Liver (tissue), 9 donors: ENCODE measurements around the gene WLS. TPM values are rescaled to one million over a fixed set of nuclear protein-coding genes. Genes with fewer than 3 reads are reported as not detected.
A peak's percentile ranks its signal among the peaks of the same experiment; 100 is the strongest.

Experiments used
- DNase-seq: peaks from one replicate; pipeline ENCODE4 v3.0.0-alpha.2; 2017; ENCODE audit warnings: low spot score
- H3K27ac ChIP-seq, 2 donors: one replicate each; pipeline ENCODE4 v1.7.0; 2013; ENCODE audit warnings: inconsistent platforms in 2 of 2, low read length in 2 of 2, control low read depth in 1 of 2, low read depth in 1 of 2, mild to moderate bottlenecking in 1 of 2
- H3K27me3 ChIP-seq, 4 donors: one replicate each; pipeline versions ENCODE4 v1.6.1 to v1.7.0; 2013; ENCODE audit warnings: low read length in 3 of 4, inconsistent platforms in 1 of 4, mild to moderate bottlenecking in 1 of 4, moderate library complexity in 1 of 4; ENCODE audit not compliant: control insufficient read depth in 4 of 4, insufficient read depth in 4 of 4
- H3K36me3 ChIP-seq, 4 donors: one replicate each; pipeline versions ENCODE4 v1.6.1 to v1.7.0; 2013; ENCODE audit warnings: low read length in 3 of 4, mild to moderate bottlenecking in 3 of 4, low read depth in 1 of 4, moderate library complexity in 1 of 4; ENCODE audit not compliant: control insufficient read depth in 4 of 4, insufficient read depth in 3 of 4
- H3K4me1 ChIP-seq, 4 donors: one replicate each; pipeline versions ENCODE4 v1.6.1 to v1.7.0; 2013; ENCODE audit warnings: low read length in 3 of 4, mild to moderate bottlenecking in 3 of 4, moderate library complexity in 1 of 4; ENCODE audit not compliant: control insufficient read depth in 4 of 4, insufficient read depth in 4 of 4
- H3K4me3 ChIP-seq, 3 donors: one replicate each; pipeline versions ENCODE4 v1.6.1 to v1.7.0; 2013; ENCODE audit warnings: low read length in 3 of 3, control low read depth in 1 of 3, low read depth in 1 of 3, mild to moderate bottlenecking in 1 of 3
- H3K9ac ChIP-seq, 2 donors: one replicate each; pipeline ENCODE4 v1.7.0; 2013; ENCODE audit warnings: low read length in 2 of 2, mild to moderate bottlenecking in 2 of 2, moderate library complexity in 2 of 2, control low read depth in 1 of 2, low read depth in 1 of 2
- H3K9me3 ChIP-seq, 4 donors: one replicate each; pipeline versions ENCODE4 v1.6.1 to v1.7.0; 2013; ENCODE audit warnings: low read length in 3 of 4; ENCODE audit not compliant: control insufficient read depth in 4 of 4
- EGR1 ChIP-seq, 2 donors: IDR thresholded peaks; 2 replicates each; pipeline ENCODE4 v1.6.1; 2016 to 2018; ENCODE audit warnings: antibody characterized with exemption in 2 of 2, low read depth in 2 of 2
- FOXA1 ChIP-seq: IDR thresholded peaks from 2 replicates; pipeline ENCODE4 v1.6.1; 2016; ENCODE audit warnings: antibody characterized with exemption
- FOXA2 ChIP-seq: IDR thresholded peaks from 2 replicates; pipeline ENCODE4 v1.6.1; 2016; ENCODE audit warnings: antibody characterized with exemption
- GABPA ChIP-seq, 2 donors: IDR thresholded peaks in 1 of 2; conservative IDR thresholded peaks in 1 of 2; 2 replicates each; pipeline ENCODE4 v1.6.1; 2016; ENCODE audit warnings: antibody characterized with exemption in 2 of 2, mild to moderate bottlenecking in 1 of 2, moderate library complexity in 1 of 2
- HNF4A ChIP-seq, 2 donors: conservative IDR thresholded peaks; 2 replicates each; pipeline ENCODE4 v1.6.1; 2016; ENCODE audit warnings: antibody characterized with exemption in 2 of 2, mild to moderate bottlenecking in 2 of 2
- HNF4G ChIP-seq: IDR thresholded peaks from 2 replicates; pipeline ENCODE4 v1.6.1; 2016; ENCODE audit warnings: antibody characterized with exemption
- JUND ChIP-seq, 2 donors: IDR thresholded peaks; 2 replicates each; pipeline ENCODE4 v1.6.1; 2016; ENCODE audit warnings: antibody characterized with exemption in 2 of 2
- NR2F2 ChIP-seq: IDR thresholded peaks from 2 replicates; pipeline ENCODE4 v1.6.1; 2016; ENCODE audit warnings: antibody characterized with exemption
- SP1 ChIP-seq: IDR thresholded peaks from 2 replicates; pipeline ENCODE4 v1.6.1; 2018; ENCODE audit warnings: antibody characterized with exemption, mild to moderate bottlenecking
- TAF1 ChIP-seq: conservative IDR thresholded peaks from 2 replicates; pipeline ENCODE4 v1.6.1; 2016; ENCODE audit warnings: antibody characterized with exemption, mild to moderate bottlenecking
- YY1 ChIP-seq: IDR thresholded peaks from 2 replicates; pipeline ENCODE4 v1.6.1; 2016; ENCODE audit warnings: antibody characterized with exemption, mild to moderate bottlenecking
- WGBS: extraction: QIAGEN DNeasy Blood & Tissue Kit; methylation state at CpG from one replicate; pipeline ENCODE4 v1.1.7; 2013; 5-methylcytosine and 5-hydroxymethylcytosine counted together
- polyA plus RNA-seq, 2 donors: library from polyadenylated mRNA; stranded (reverse) in 1 of 2; unstranded in 1 of 2; fragments of 200-250 nt in 1 of 2; fragments of >200 nt in 1 of 2; fragmentation: Nextera tagmentation in 1 of 2; extraction: Ambion mirVana in 1 of 2; gene quantifications; one replicate each; pipeline versions ENCODE4 v1.2.1 to v1.2.3, GENCODE V29; 2013 to 2015
- total RNA-seq, 2 donors: library from RNA; depleted of rRNA; stranded (reverse); fragments of >200 nt; gene quantifications; one replicate each; pipeline ENCODE4 v1.2.3, GENCODE V29; 2014
- TF ChIP-seq, protein P1 (sequence below): fragments of 150-350 bp; IDR thresholded peaks from 2 replicates; pipeline ENCODE4 v1.5.1; 2017; ENCODE audit warnings: improper control_type of control experiment, low read depth, low read length; ENCODE audit not compliant: missing input control
- TF ChIP-seq, protein P2 (sequence below): IDR thresholded peaks from 2 replicates; pipeline ENCODE4 v1.6.1; 2016; ENCODE audit warnings: antibody characterized with exemption
- TF ChIP-seq, protein P3 (sequence below): IDR thresholded peaks from 2 replicates; pipeline ENCODE4 v1.6.1; 2016; ENCODE audit warnings: antibody characterized with exemption
- TF ChIP-seq, protein P4 (sequence below): IDR thresholded peaks from 2 replicates; pipeline ENCODE4 v1.6.1; 2016; ENCODE audit warnings: antibody characterized with exemption
- TF ChIP-seq, protein P5 (sequence below): IDR thresholded peaks from 2 replicates; pipeline ENCODE4 v1.6.1; 2016; ENCODE audit warnings: antibody characterized with exemption, mild to moderate bottlenecking
- donor health status: healthy.
- donor health status: healthy.
- donor health status: healthy.
- donor health status: healthy.
- donor health status: healthy.

The WLS gene
- total and polyA plus RNA-seq, 4 donors, result 3.2 to 12.5 (median 7.7) TPM

DNA sequence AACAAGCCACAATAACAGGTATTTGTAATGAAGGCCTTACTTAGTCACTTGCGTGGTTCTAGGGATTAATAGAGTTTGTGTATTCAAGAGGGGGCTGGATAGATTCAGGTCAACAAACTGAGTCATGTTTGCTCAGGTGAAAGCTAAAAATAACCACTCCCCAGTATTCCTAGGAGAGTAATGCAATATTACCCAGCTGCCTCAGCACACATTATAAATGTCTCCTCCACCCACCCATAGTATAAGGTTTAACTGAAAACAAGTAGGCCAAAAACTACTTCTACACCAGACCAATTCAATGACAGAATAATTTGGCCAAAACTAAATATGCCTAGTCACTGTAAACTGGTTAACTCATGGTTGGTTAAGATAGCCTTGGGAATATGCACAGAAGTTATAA is 34.4 kb downstream of the WLS start (continued):
- TF ChIP-seq, protein P1, sequence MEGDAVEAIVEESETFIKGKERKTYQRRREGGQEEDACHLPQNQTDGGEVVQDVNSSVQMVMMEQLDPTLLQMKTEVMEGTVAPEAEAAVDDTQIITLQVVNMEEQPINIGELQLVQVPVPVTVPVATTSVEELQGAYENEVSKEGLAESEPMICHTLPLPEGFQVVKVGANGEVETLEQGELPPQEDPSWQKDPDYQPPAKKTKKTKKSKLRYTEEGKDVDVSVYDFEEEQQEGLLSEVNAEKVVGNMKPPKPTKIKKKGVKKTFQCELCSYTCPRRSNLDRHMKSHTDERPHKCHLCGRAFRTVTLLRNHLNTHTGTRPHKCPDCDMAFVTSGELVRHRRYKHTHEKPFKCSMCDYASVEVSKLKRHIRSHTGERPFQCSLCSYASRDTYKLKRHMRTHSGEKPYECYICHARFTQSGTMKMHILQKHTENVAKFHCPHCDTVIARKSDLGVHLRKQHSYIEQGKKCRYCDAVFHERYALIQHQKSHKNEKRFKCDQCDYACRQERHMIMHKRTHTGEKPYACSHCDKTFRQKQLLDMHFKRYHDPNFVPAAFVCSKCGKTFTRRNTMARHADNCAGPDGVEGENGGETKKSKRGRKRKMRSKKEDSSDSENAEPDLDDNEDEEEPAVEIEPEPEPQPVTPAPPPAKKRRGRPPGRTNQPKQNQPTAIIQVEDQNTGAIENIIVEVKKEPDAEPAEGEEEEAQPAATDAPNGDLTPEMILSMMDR, result no peak
- TF ChIP-seq EGR1 (IDR thresholded peaks at IDR 0.05; ENCODE audit: low read depth in 2 of 2), result peak in 1 of 2 donors; percentile 64
- TF ChIP-seq, protein P2, sequence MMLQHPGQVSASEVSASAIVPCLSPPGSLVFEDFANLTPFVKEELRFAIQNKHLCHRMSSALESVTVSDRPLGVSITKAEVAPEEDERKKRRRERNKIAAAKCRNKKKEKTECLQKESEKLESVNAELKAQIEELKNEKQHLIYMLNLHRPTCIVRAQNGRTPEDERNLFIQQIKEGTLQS, result peak; percentile 62

DNA sequence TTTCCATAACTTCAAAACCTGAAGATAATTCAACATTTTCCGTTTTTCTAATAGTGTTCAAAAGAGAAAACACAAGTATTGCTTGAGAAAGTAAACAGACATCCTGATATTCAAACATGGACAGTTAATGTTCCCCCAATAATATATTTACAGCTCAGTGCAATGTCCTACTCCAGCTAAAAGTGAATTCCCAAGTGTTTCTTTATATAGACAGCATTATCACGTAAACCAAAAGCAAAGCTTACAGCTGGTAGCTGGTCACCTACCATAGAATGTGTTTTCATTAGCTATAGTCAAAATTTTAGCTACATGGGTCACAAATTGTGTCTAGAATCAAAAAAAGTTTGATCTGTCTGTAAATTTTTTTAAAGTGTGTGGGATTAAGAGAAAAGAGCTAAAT is 34.9 kb downstream of the WLS start:
- Histone ChIP-seq H3K4me1 (peaks cover 0 to 10% (median 2%) of the 10 kb centered on the region in 4 donors), H3K27ac (peak overlapping the region; percentile 43 to 82), H3K9me3 (no peaks in the 10 kb centered on the region), H3K27me3 (no peaks in the 10 kb centered on the region), H3K9ac (peak overlapping the region in 1 of 2 donors; percentile 43), H3K36me3 (no peaks in the 10 kb centered on the region), H3K4me3 (no peak overlapping the region)
- WGBS, result 49% methylated on average over 2 of the region's 2 CpGs
- TF ChIP-seq, protein P2, result no peak
- TF ChIP-seq TAF1, result no peak
- TF ChIP-seq, protein P1, result no peak
- TF ChIP-seq, protein P3, sequence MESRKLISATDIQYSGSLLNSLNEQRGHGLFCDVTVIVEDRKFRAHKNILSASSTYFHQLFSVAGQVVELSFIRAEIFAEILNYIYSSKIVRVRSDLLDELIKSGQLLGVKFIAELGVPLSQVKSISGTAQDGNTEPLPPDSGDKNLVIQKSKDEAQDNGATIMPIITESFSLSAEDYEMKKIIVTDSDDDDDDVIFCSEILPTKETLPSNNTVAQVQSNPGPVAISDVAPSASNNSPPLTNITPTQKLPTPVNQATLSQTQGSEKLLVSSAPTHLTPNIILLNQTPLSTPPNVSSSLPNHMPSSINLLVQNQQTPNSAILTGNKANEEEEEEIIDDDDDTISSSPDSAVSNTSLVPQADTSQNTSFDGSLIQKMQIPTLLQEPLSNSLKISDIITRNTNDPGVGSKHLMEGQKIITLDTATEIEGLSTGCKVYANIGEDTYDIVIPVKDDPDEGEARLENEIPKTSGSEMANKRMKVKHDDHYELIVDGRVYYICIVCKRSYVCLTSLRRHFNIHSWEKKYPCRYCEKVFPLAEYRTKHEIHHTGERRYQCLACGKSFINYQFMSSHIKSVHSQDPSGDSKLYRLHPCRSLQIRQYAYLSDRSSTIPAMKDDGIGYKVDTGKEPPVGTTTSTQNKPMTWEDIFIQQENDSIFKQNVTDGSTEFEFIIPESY, result no peak
- TF ChIP-seq NR2F2, result no peak
- TF ChIP-seq HNF4A (conservative IDR thresholded peaks at IDR 0.05), result no peak
- no peak for TF ChIP-seq FOXA1
- no peak for TF ChIP-seq HNF4G
- no peak for TF ChIP-seq SP1
- TF ChIP-seq, protein P4, sequence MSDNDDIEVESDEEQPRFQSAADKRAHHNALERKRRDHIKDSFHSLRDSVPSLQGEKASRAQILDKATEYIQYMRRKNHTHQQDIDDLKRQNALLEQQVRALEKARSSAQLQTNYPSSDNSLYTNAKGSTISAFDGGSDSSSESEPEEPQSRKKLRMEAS, result no peak
- no peak for TF ChIP-seq GABPA (IDR thresholded peaks at IDR 0.05 in 1 of 2, conservative IDR thresholded peaks at IDR 0.05 in 1 of 2)
- TF ChIP-seq YY1, result no peak
- TF ChIP-seq, protein P5, sequence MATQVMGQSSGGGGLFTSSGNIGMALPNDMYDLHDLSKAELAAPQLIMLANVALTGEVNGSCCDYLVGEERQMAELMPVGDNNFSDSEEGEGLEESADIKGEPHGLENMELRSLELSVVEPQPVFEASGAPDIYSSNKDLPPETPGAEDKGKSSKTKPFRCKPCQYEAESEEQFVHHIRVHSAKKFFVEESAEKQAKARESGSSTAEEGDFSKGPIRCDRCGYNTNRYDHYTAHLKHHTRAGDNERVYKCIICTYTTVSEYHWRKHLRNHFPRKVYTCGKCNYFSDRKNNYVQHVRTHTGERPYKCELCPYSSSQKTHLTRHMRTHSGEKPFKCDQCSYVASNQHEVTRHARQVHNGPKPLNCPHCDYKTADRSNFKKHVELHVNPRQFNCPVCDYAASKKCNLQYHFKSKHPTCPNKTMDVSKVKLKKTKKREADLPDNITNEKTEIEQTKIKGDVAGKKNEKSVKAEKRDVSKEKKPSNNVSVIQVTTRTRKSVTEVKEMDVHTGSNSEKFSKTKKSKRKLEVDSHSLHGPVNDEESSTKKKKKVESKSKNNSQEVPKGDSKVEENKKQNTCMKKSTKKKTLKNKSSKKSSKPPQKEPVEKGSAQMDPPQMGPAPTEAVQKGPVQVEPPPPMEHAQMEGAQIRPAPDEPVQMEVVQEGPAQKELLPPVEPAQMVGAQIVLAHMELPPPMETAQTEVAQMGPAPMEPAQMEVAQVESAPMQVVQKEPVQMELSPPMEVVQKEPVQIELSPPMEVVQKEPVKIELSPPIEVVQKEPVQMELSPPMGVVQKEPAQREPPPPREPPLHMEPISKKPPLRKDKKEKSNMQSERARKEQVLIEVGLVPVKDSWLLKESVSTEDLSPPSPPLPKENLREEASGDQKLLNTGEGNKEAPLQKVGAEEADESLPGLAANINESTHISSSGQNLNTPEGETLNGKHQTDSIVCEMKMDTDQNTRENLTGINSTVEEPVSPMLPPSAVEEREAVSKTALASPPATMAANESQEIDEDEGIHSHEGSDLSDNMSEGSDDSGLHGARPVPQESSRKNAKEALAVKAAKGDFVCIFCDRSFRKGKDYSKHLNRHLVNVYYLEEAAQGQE, result no peak
- TF ChIP-seq EGR1 (IDR thresholded peaks at IDR 0.05; ENCODE audit: low read depth in 2 of 2), result no peak
- no peak for TF ChIP-seq FOXA2
- no peak for TF ChIP-seq JUND (IDR thresholded peaks at IDR 0.05)
- no peak for DNase-seq
